AG04449 (cell line): ENCODE data around the gene C1orf35.

Experiments used
- CTCF ChIA-PET: fragments of 350-600 bp; formaldehyde crosslinking; extraction: SDS; loops from one replicate; lab custom pipeline; 2021; ENCODE audit warnings: antibody characterized with exemption; lab: Yijun Ruan, JAX
- POLR2A ChIA-PET: fragments of 400-600, 350-600 bp; formaldehyde crosslinking; extraction: SDS; loops from one replicate; lab custom pipeline; 2020; ENCODE audit warnings: antibody characterized with exemption, inconsistent platforms; lab: Yijun Ruan, JAX
- DNase-seq: peaks from one replicate; pipeline ENCODE4 v3.0.0-alpha.2; 2010; ENCODE audit warnings: low read depth, low spot score
- H3K4me3 ChIP-seq: 2 replicates; pipeline ENCODE4 v1.5.1; 2011; ENCODE audit warnings: low read depth, mild to moderate bottlenecking, control low read depth, low read length
- TF ChIP-seq, protein P1 (sequence below): IDR thresholded peaks from one replicate; pipeline ENCODE4 v1.5.1; 2011; ENCODE audit warnings: mild to moderate bottlenecking, moderate library complexity, low read length, control low read depth, inconsistent platforms; ENCODE audit not compliant: insufficient read depth; ENCODE audit errors: missing control alignments

C1orf35 gene

DNA sequence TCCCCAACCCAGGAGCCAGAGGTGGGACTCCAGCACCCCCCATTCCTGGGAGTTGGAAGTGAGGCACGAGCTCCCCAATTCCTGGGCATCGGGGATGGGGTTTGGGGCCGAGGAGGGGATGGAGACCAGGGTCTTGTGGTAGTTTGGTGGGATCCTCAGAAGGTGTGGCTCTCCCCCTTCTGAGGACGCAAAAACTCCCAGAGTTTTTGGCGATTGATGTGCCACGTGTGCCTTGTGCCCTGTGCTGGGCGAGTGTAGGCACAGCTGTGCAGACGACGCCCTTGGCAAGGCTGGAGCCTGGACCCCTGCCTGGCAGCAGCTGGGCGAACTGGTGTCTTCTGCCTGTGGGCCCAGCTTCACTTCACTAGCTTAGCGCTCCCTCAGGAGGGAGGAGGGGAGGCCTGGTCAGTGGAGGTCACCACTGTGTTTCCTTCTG, 39.6 kb upstream of the C1orf35 start:
- TF ChIP-seq, protein P1, sequence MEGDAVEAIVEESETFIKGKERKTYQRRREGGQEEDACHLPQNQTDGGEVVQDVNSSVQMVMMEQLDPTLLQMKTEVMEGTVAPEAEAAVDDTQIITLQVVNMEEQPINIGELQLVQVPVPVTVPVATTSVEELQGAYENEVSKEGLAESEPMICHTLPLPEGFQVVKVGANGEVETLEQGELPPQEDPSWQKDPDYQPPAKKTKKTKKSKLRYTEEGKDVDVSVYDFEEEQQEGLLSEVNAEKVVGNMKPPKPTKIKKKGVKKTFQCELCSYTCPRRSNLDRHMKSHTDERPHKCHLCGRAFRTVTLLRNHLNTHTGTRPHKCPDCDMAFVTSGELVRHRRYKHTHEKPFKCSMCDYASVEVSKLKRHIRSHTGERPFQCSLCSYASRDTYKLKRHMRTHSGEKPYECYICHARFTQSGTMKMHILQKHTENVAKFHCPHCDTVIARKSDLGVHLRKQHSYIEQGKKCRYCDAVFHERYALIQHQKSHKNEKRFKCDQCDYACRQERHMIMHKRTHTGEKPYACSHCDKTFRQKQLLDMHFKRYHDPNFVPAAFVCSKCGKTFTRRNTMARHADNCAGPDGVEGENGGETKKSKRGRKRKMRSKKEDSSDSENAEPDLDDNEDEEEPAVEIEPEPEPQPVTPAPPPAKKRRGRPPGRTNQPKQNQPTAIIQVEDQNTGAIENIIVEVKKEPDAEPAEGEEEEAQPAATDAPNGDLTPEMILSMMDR: no peak
- ChIA-PET CTCF (interaction anchor here (1.2 to 4.5 kb wide), 4 partner anchors 11 to 358 kb away, joined by 3 to 23 read pairs (median 8); partner anchors contain the start of gene IBA57), POLR2A (no interaction called here)
- DNase-seq: no peak
- 0 out of 2 replicates have a peak overlapping the region, but pooled peaks have one; percentile 1 for H3K4me3 ChIP-seq

GRCh38 chr1:228142155-228142691, 39.1 kb upstream of the C1orf35 start:
- H3K4me3 ChIP-seq: peak overlapping the region; percentile 92
- CTCF ChIA-PET: interaction anchor here (1.2 to 4.5 kb wide), 4 partner anchors 11 to 359 kb away, joined by 3 to 23 read pairs (median 8); partner anchors contain the start of gene IBA57

DNA sequence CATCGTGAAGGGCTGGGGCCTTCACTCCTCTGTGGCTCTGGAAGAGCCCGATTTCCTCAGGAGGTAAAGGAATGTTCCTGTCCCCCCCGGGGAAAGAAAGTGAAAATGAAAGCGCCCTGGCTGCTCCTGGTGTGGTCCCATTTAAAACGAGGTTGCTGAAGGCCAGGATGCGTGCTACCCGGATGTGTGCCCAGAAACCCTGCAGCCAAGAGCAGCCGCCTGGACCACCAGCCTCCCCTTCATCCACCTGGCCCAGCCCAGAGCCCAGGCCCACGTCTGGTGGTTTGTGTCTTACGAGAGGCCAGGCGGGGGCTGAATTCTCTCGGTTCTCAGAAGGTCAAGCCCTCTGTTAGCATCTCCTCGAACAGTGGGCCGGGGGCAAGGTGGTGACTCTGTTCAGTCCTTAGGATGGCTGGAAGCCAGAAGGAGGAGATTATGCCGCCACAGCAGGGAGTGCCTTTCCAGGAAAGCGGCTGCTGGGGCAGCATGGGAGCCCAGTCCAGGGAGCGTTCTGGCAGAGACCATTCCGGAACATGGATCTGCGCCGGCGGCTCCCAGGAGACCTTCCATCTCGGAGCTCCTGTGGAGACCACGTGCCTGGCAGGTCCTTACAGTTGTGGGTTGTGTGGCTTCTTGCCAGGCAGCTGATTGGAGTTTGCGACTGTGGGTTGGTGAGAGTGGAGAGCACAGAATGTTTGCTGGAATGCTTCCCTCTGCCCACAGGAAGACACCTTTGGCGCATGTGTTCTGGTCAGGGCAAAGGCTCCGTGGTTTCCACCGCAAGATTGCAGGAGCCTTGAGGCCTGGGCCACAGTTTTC, 38.3 kb upstream of the C1orf35 start:
- no peak for DNase-seq
- peak overlapping the region; percentile 92 for H3K4me3 ChIP-seq
- ChIA-PET CTCF (interaction anchor here (1.0 to 2.6 kb wide), 2 partner anchors 11 to 142 kb away, joined by 3 to 13 read pairs; no protein-coding TSS in a partner anchor), POLR2A (no interaction called here)
- TF ChIP-seq, protein P1: no peak

More at GRCh38 chr1:228142155-228142691, 39.1 kb upstream of the C1orf35 start:
- POLR2A ChIA-PET: no interaction called here
- no peak for DNase-seq
- TF ChIP-seq, protein P1: no peak

DNA sequence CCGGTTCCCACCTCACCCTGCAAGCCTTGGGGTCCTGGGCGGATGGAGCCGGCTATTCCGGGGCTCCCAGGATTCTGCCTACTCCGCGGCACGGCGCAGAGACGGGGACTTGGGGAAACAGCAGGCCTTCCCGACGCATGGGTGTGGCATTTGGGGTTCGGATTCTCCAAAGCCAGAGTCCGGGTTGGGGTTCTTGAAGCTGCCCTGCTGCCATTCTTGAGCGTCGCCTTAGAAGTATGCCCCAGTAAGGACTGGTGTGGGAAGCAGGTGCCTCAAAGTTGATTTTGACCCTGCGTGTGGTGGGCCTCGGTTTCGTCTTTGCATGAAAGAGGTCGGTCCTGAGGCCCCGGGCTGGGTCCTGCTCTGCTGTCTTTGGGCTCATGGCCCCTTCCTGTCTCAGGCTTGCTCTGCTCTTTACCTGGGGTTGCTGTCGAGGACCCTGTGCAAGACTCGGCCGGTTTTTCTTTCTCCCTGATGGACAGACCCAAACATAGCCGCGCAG, 37.6 kb upstream of the C1orf35 start:
- DNase-seq: no peak
- ChIA-PET CTCF (interaction anchor here (1.0 to 2.6 kb wide), 3 partner anchors 10 to 141 kb away, joined by 3 to 13 read pairs (median 10); partner anchors contain the start of gene IBA57), POLR2A (interaction anchor here (0.7 to 1.2 kb wide), 2 partner anchors 10 to 25 kb away, joined by 4 to 15 read pairs; partner anchors contain the start of gene IBA57)
- H3K4me3 ChIP-seq: peak overlapping the region; percentile 92
- TF ChIP-seq, protein P1: no peak

- ChIA-PET CTCF (interaction anchor here (1.0 to 2.6 kb wide), 4 partner anchors 9 to 140 kb away, joined by 3 to 13 read pairs (median 6); partner anchors contain the start of gene IBA57), POLR2A (interaction anchor here (0.7 to 1.2 kb wide), 2 partner anchors 9 to 25 kb away, joined by 4 to 15 read pairs; partner anchors contain the start of gene IBA57)
- H3K4me3 ChIP-seq: peak within 1 kb of the TSS; percentile 92
- TF ChIP-seq, protein P1: peak; percentile 40
- peak; percentile 96 for DNase-seq
These were observed 37.0 kb upstream of the C1orf35 start, which contains the start of gene GUK1 for GRCh38 chr1:228139931-228140723. GUK1 (plus strand) TSS chr1:228140279; CDS start chr1:228140303, 24 bp downstream.
